ENCODE data around the gene HS3ST5.
"Not testable (repeated sequence)": the region's sequence is repeated elsewhere in the genome, so short reads cannot be mapped to it uniquely, and the experiment has no call there.

GRCh38 chr6:114017146-114017545 lies 325.7 kb downstream of the HS3ST5 start:
- TF ChIP-seq CTCF, POLR2A, EP300 (IDR thresholded peaks at IDR 0.05): not testable (repeated sequence)
